ENCODE results near the gene NEURL1B. TPM values are rescaled to one million over a fixed set of nuclear protein-coding genes. Genes with fewer than 3 reads are reported as not detected.
"Not testable (repeated sequence)": the region's sequence is repeated elsewhere in the genome, so short reads cannot be mapped to it uniquely, and the experiment has no call there.

Gene NEURL1B
- total and polyA plus RNA-seq, 2 donors (not counting 1 experiment from before 2014, with no cell fraction given), result 0.06 to 0.17 TPM

- H2AFZ ChIP-seq (ENCODE audit: insufficient read depth, low read depth, low read length, poor library complexity, severe bottlenecking), result not testable (repeated sequence)
Measured at GRCh38 chr5:172711321-172711861, 70.3 kb downstream of the NEURL1B start.

GRCh38 chr5:172712610-172713009 is 71.5 kb downstream of the NEURL1B start:
- CTCF ChIA-PET, result interaction anchor here (0.9 to 8.3 kb wide), 19 partner anchors 11 to 490 kb away, joined by 3 to 368 read pairs (median 5); partner anchors contain the start of gene DUSP1
- POLR2A ChIA-PET, result interaction anchor here (1.1 kb wide), 1 partner anchor 59 kb away, joined by 4 read pairs; the partner anchor contains the start of gene DUSP1
- H3K27ac Mint-ChIP-seq, result no peak overlapping the region

More at GRCh38 chr5:172711321-172711861, 70.3 kb downstream of the NEURL1B start:
- ChIA-PET POLR2A (interaction anchor here (0.7 kb wide), 1 partner anchor 41 kb away, joined by 6 read pairs; no protein-coding TSS in a partner anchor), CTCF (interaction anchor here (0.6 to 8.3 kb wide), 14 partner anchors 10 to 491 kb away, joined by 3 to 368 read pairs (median 4); partner anchors contain the start of gene DUSP1)
- H3K4me3 Mint-ChIP-seq; H4K20me1 ChIP-seq (ENCODE audit: control insufficient read depth, insufficient read depth, low read length, poor library complexity, severe bottlenecking); H3K27me3 ChIP-seq (replicated peaks in 1 of 4; ENCODE audit: control extremely low read depth in 1 of 4, control insufficient read depth in 3 of 4, insufficient read depth in 4 of 4, low read length in 3 of 4); H3K27ac Mint-ChIP-seq; DNase-seq; H3K4me3 ChIP-seq (ENCODE audit: control extremely low read depth in 1 of 5, extremely low read depth in 1 of 5, insufficient read depth in 1 of 5, low read depth in 2 of 5, low read length in 4 of 5); H3K9me3 Mint-ChIP-seq (ENCODE audit: insufficient read depth); H3K79me2 ChIP-seq (ENCODE audit: control insufficient read depth, insufficient read depth, low read length); H3K9ac ChIP-seq (ENCODE audit: low read length); H3K36me3 ChIP-seq (replicated peaks in 1 of 2; ENCODE audit: control extremely low read depth in 1 of 2, control insufficient read depth in 1 of 2, extremely low read depth in 1 of 2, insufficient read depth in 2 of 2, low read length in 1 of 2); H3K27ac ChIP-seq (ENCODE audit: low read length in 2 of 2); intact Hi-C loops (cut with micrococcal nuclease); ATAC-seq (ENCODE audit: low read depth); H3K4me2 ChIP-seq (replicated peaks; ENCODE audit: low read depth, low read length, poor library complexity, severe bottlenecking); H3K4me1 ChIP-seq (ENCODE audit: control insufficient read depth in 2 of 2, insufficient read depth in 2 of 2, low read length in 2 of 2); H3K4me1 Mint-ChIP-seq; H3K9me3 ChIP-seq (ENCODE audit: control extremely low read depth in 1 of 3, control insufficient read depth in 2 of 3, insufficient read depth in 1 of 3, low read length in 2 of 3): not testable (repeated sequence)
- H3K27me3 Mint-ChIP-seq, result peaks cover 42% of the 10 kb centered on the region
- 61% methylated on average over 7 of the region's 12 CpGs for WGBS (ENCODE audit: insufficient coverage)

More at GRCh38 chr5:172712610-172713009, 71.5 kb downstream of the NEURL1B start:
- no peak overlapping the region for H3K9ac ChIP-seq (ENCODE audit: low read length)
- H3K27ac ChIP-seq (ENCODE audit: low read length in 2 of 2), result no peak overlapping the region
- H3K79me2 ChIP-seq (ENCODE audit: control insufficient read depth, insufficient read depth, low read length), result no peaks in the 10 kb centered on the region
- H3K9me3 ChIP-seq (ENCODE audit: control extremely low read depth in 1 of 3, control insufficient read depth in 2 of 3, insufficient read depth in 1 of 3, low read length in 2 of 3), result no peaks in the 10 kb centered on the region
- peaks cover 10% of the 10 kb centered on the region for H3K4me1 Mint-ChIP-seq
- 62% methylated on average over 7 of the region's 8 CpGs for WGBS (ENCODE audit: insufficient coverage)
- H2AFZ ChIP-seq (ENCODE audit: insufficient read depth, low read depth, low read length, poor library complexity, severe bottlenecking), result no peak overlapping the region
- H3K4me3 Mint-ChIP-seq, result no peak overlapping the region
- no peaks in the 10 kb centered on the region for H3K9me3 Mint-ChIP-seq (ENCODE audit: insufficient read depth)
- no peak overlapping the region for H3K4me3 ChIP-seq (ENCODE audit: control extremely low read depth in 1 of 5, extremely low read depth in 1 of 5, insufficient read depth in 1 of 5, low read depth in 2 of 5, low read length in 4 of 5)
- H3K4me1 ChIP-seq (ENCODE audit: control insufficient read depth in 2 of 2, insufficient read depth in 2 of 2, low read length in 2 of 2), result peaks cover 7% of the 10 kb centered on the region in 2 donors
- H4K20me1 ChIP-seq (ENCODE audit: control insufficient read depth, insufficient read depth, low read length, poor library complexity, severe bottlenecking), result no peaks in the 10 kb centered on the region
- no peak for DNase-seq
- no peak overlapping the region for H3K4me2 ChIP-seq (replicated peaks; ENCODE audit: low read depth, low read length, poor library complexity, severe bottlenecking)
- no peak for ATAC-seq (ENCODE audit: low read depth)
- TF ChIP-seq CTCF (IDR thresholded peaks at IDR 0.05), result no peak
- no peak for TF ChIP-seq EZH2 (IDR thresholded peaks at IDR 0.05; ENCODE audit: borderline replicate concordance, insufficient read depth, low read depth, low read length, poor library complexity, severe bottlenecking)
- peaks cover 31% of the 10 kb centered on the region for H3K27me3 Mint-ChIP-seq
- intact Hi-C loops (cut with micrococcal nuclease), result loop anchor here (1.0 to 2.0 kb wide), 3 partner anchors 220 to 492 kb away; partner anchors contain the start of gene RPL26L1
- H3K36me3 ChIP-seq (replicated peaks in 1 of 2; ENCODE audit: control extremely low read depth in 1 of 2, control insufficient read depth in 1 of 2, extremely low read depth in 1 of 2, insufficient read depth in 2 of 2, low read length in 1 of 2), result no peaks in the 10 kb centered on the region
- H3K27me3 ChIP-seq (replicated peaks in 1 of 4; ENCODE audit: control extremely low read depth in 1 of 4, control insufficient read depth in 3 of 4, insufficient read depth in 4 of 4, low read length in 3 of 4), result peaks cover 0 to 7% (median 0%) of the 10 kb centered on the region in 4 experiments

Data from B cell (primary cell).